Fibroblast of skin of left quadriceps (primary cell): ENCODE measurements around the gene NBEAL1.
"Not testable (repeated sequence)": the region's sequence is repeated elsewhere in the genome, so short reads cannot be mapped to it uniquely, and the experiment has no call there.

ENCODE experiments used
- DNase-seq, 2 experiments: peaks; one replicate each; pipeline ENCODE4 v3.0.0-alpha.2; 2013; ENCODE audit warnings: low read depth in 2 of 2

The NBEAL1 gene

DNA sequence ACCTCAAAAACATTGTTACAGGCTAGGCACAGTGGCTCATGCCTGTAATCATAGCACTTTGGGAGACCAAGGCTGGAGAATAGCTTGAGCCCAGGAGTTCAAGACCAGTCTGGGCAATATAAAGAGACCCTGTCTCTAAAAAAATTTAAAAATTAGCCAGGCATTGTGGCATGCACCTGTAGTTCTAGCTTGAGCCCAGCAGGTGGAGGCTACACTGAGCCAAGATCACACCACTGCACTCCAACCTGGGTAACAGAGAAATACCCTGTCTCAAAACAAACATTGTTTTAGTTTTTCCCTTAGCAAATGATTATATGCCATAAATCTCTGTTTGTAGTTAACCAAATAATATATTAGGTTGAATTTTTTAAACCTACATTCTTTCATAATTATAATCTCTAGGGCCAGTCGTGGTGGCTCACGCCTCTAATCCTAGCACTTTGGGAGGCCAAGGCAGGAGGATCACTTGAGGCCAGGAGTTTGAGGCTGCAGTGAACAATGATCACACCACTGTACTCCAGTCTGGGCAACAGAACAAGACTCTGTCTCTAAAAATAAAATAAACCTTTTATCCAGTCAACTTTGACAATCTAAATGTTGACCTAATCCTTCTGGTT is 210.9 kb downstream of the NBEAL1 start:
- no peak for DNase-seq

DNA sequence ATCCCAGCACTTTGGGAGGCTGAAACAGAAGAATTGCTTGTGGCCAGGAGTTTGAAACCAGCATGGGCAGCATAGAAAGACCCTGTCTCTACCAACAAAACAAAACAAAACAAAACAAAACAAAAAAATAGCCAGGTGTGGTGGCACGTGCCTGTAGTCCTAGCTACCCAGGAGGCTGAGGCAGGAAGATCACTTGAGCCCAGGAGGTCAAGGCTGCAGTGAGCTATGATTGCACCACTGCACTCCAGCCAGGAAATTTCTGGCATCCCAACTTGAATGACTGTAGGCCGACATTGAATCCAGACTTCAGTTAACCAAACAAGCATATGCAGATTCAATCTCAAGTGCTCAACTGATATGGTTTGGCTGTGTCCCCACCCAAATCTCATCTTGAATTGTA is 215.0 kb downstream of the NBEAL1 start:
- DNase-seq = not testable (repeated sequence)

DNA sequence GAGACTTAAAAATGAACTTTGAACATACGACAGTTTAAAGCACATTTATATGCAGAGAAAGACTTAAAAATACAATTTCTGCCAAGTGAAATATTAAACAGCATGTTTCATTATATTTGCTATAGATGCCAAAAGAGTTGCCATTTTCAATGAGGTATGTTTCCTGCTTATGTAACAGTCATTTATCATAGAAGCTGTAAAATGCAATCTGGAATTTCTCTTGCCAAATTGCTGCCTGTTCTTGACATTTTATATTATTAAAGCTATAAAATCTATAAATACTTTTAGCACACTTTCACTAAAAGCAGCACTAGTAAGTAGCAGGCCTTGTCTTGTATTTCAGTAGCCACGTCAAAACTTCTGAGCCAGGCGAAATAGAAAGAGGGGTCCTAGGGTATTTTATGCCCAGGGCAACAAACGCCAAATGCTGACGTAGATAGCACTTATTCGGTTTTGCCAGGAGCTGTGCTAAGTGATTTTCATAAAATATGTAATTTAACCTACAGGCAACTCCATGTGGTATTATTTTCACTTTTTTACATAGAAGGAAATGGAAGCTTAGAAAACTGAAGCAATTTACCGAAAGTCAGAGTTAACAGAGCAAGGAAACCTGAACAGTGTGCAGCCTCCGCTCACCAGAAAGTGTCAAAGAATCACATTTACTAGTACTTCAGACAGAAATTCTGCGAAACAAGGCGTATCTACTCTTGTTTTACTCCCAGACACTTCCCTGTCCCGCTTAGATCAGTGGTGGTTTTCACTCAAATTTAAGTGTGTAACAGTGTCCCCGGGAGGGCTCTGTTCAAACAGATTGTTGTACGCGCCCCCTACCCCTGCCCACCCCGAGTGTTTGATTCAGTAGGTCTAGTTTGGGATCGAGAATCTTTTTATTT is 222.9 kb downstream of the NBEAL1 start:
- no peak for DNase-seq

DNA sequence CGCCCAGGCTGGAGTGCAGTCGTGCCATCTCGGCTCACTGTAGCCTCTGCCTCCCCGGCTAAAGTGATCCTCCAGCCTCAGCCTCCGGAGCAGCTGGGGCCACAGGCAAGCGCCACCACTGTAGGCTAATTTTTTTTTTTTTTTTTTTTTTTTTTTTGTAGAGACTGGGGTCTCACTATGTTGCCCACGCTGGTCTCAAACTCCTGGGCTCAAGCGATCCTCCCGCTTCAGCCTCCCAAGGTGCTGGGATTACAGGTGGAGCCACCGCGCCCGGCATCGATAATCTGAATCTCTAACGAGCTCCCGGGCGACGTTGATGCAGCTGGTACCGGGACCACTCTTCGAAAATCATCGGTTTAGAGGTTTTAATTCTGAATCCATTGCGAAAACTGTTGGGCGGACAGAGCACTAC is 223.6 kb downstream of the NBEAL1 start:
- DNase-seq = no peak

DNA sequence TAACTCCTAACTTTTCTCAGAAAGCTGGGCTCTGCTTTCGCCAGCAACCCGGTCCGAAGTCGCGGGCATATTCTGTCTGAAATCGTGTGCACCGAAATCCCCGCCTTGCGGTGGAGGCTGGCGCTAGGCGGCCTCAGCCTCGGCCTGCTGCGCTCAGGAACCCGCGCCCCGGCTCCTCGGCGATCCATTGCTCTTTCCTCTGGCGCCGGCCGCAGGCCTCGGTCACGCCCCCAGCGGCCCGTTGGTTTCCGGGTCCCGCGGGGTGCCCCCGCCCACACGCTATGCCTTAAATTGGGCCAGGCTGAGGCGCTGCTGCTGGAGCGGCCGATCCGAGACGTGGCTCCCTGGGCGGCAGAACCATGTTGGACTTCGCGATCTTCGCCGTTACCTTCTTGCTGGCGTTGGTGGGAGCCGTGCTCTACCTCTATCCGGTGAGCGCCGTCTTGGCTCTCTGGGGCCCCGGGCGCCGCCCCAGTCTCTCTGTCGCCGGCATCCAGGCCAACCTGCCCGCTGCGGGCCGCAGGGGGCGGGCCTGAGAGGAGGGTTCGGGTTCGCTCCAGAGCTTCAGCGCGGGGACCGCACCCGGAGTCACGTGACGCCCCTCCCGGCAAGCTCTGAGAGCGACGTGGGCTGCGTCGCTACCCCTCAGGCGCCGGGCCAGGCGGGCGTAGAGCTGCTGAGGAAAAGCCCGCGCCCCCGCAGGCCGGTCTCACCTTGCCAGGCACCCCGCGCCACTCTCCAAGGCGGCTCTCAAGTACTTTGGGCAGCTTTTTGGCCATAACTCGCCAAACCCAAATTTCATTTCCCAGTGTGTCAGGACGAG is 224.2 kb downstream of the NBEAL1 start, which contains the start of gene CYP20A1:
CYP20A1 (plus strand) TSS at position 315 of the 823 bp plus-strand sequence; CDS start at position 360, 45 bp downstream.
- peak; percentile 90 to 92 for DNase-seq

DNA sequence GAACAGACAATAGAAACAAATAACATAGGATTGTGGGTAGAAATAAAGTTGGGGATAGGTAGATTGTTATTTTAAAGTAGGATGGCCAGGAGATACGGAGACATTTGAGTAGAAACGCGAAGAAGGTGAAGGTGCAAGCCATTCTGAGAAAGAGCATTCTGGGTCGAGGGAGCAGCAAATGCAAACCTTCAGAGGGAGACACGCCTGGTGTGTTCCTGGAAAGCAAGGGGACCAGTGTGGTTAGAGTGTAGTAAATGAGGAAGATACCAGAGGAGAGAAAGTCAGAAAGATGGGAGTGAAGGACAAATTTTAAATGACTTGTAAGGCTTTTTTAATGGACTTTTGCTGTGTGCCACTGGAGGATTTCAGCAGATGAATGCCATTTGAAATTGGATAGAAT is 225.8 kb downstream of the NBEAL1 start:
- DNase-seq = no peak

DNA sequence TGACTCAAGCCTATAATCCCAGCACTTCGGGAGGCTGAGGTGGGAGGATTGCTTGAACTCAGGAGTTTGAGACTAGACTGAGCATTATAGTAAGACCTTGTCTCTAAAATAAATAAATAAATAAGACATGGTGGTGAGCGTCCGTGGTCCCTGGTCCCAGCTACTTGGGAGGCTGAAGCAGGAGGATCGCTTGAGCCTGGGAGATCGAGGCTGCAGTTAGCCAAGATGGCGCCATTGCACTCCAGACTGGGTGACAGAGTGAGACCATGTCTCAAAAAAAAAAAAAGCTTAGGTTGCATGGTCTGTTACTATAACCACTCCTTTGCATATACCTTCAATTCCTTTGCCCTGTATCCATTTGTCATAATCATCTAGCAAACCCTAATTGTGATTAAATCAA is 227.8 kb downstream of the NBEAL1 start:
- DNase-seq = no peak

DNA sequence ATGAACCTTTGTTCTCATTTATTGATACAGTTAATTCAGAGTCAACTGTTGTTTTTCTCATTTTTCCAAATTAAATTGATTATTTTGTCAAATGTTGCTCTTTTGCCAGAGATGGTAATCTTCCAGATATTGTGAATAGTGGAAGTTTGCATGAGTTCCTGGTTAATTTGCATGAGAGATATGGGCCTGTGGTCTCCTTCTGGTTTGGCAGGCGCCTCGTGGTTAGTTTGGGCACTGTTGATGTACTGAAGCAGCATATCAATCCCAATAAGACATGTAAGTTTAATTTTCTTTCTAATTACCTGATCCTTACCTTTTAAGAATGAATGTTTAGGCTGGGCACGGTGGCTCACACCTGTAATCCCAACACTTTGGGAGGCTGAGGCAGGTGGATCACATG is 232.0 kb downstream of the NBEAL1 start:
- no peak for DNase-seq

DNA sequence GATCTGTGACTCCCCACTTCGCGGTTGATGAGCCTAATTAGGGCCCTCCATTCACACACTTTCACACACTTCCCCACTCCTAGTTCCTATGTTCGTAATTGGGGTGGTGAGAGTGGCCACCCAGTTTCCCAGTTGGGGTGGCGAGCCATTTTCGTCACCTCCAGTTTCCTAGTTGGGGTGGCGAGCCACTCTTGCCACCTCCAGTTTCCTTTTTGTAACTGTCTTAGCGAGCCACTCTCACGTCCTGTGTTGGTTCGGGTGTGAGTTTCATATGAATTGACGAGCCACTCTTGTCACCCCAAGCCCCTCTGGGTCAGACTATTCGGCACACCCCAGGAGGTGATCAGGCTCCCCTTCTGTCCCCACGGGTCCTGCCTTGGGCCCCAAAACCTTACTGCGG is 238.1 kb downstream of the NBEAL1 start:
- no peak for DNase-seq

DNA sequence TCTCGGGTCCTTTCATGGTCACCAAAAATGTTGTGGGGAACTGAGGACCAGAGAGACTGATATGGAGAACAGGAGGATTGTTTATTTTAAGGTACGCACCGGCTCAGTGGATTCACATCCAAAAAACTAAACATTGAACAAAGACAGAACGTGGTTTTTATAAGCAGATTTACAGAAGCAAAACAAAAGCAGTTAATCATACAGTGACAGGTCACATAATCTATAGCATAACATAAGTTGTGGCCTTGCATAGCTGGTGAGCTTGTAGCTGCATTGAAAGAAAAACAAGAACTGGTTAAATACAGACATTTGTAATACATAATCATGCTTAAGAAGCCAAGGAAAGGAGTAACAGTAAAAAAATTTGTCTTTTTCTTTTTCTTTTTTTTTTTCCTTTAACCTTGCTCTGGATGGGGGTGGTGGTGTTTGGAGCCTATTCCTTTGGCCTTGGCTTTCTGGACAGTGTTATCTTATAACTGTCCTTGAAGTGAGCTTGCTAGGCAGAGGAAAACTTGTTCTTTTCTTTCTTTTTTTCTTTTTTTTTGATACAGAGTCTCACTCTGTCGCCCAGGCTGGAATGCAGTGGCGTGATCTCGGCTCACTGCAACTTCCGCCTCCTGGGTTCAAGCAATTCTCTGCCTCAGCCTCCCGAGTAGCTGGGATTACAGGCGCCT is 238.9 kb downstream of the NBEAL1 start:
- DNase-seq = not testable (repeated sequence)

DNA sequence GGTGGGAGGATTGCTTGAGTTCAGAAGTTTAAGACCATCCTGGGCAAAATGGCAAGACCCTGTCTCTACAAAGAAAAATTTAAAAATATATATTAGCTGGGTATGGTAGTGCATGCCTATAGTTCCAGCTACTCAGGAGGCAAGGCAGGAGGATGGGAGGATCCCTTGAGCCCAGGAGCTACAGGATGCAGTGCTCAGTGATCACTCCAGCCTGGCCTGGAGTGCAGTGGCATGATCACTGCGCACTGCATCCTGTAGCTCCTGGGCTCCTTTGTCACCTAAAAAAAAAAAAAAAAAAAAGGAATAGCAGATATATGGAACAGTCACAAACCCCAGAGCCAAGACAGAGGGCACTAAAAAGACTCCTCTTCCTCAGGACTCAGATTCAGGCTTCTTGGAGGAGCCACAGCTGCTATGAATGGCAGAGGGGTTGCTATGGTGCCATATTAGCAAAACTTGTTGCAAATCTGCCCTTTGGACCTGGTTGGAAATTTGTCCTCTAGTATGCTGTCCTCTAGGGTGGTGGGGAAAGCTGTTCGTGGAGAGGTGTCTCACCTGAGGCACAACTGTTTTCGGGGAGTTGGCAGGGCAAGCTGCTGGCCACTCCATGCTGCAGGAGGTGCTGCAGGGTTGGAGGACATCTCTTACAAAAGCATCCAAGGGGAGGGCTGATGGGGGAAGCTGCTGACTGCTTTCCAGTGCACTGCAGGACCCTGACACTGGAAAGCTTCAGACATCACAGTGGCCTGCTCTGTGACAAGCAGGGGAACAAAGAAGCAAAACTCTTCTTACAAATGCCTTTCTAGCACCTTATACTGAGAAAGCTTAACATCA is 246.9 kb downstream of the NBEAL1 start:
- DNase-seq = no peak
